ENCODE results near the gene MAGEA10. TPM values are rescaled to one million over a fixed set of nuclear protein-coding genes. Genes with fewer than 3 reads are reported as not detected.
"Not testable (repeated sequence)": the region's sequence is repeated elsewhere in the genome, so short reads cannot be mapped to it uniquely, and the experiment has no call there.

The MAGEA10 gene
- total and polyA plus RNA-seq, 2 of the 8 experiments (the other 6 are each of a cell fraction or from before 2014, with no cell fraction given) = not detected

- WGBS, 2 experiments (ENCODE audit: extremely low coverage in 1 of 2, insufficient coverage in 1 of 2, insufficient read length in 1 of 2, insufficient replicate concordance in 2 of 2, low coverage in 1 of 2, low lambda C conversion rate in 2 of 2, missing lambda C conversion rate in 1 of 2) = no CpG with 5 or more reads among the region's 4 CpGs
- FAIRE-seq = not testable (repeated sequence)
These were observed 35.5 kb upstream of the MAGEA10 start for GRCh38 chrX:152173923-152174322.

More at GRCh38 chrX:152173923-152174322, 35.5 kb upstream of the MAGEA10 start:
- H3K4me3 ChIP-seq (ENCODE audit: extremely low read depth in 1 of 4, insufficient read depth in 2 of 4, low read depth in 3 of 4, low read length in 4 of 4); H2BK5ac ChIP-seq (ENCODE audit: low read depth, low read length); H3K9me3 ChIP-seq (ENCODE audit: insufficient read depth in 2 of 2, low read depth in 1 of 2, low read length in 1 of 2); H3K4me2 ChIP-seq (ENCODE audit: insufficient read depth in 1 of 2, low read depth in 2 of 2, low read length in 2 of 2); H3K4ac ChIP-seq (replicated peaks; ENCODE audit: insufficient read length, low read depth, low read length); CTCF ChIA-PET (ENCODE audit: partially characterized antibody); H2BK20ac ChIP-seq (ENCODE audit: low read length); H3K9ac ChIP-seq (replicated peaks in 1 of 4; ENCODE audit: extremely low read depth in 1 of 4, low read depth in 3 of 4, low read length in 3 of 4); H3K18ac ChIP-seq (ENCODE audit: extremely low read depth, low read length); H2AFZ ChIP-seq (ENCODE audit: low read length); H3K79me2 ChIP-seq (ENCODE audit: control insufficient read depth in 1 of 2, insufficient read depth in 2 of 2, low read length in 2 of 2); H4K20me1 ChIP-seq (replicated peaks in 1 of 2; ENCODE audit: control insufficient read depth in 1 of 2, insufficient read depth in 2 of 2, low read length in 2 of 2); DNase-seq (ENCODE audit: low read depth in 1 of 2, low spot score in 2 of 2); H2BK15ac ChIP-seq (ENCODE audit: low read length); H3K23me2 ChIP-seq (ENCODE audit: low read depth, low read length); H3K27ac ChIP-seq (ENCODE audit: low read depth, low read length); H3K14ac ChIP-seq (ENCODE audit: insufficient read length); H4K91ac ChIP-seq (replicated peaks; ENCODE audit: insufficient read length, low read length); H2BK12ac ChIP-seq (ENCODE audit: low read depth, low read length); H3K36me3 ChIP-seq (ENCODE audit: control insufficient read depth in 2 of 4, insufficient read depth in 4 of 4, low read length in 3 of 4); H4K8ac ChIP-seq (ENCODE audit: extremely low read depth, insufficient read depth, low read length); POLR2A ChIA-PET (ENCODE audit: partially characterized antibody); H3K23ac ChIP-seq (ENCODE audit: insufficient read length); H3K4me1 ChIP-seq (replicated peaks in 1 of 4; ENCODE audit: control insufficient read depth in 3 of 4, insufficient read depth in 4 of 4, low read length in 3 of 4); H3K27me3 ChIP-seq (replicated peaks in 1 of 4; ENCODE audit: control insufficient read depth in 3 of 4, extremely low read depth in 1 of 4, insufficient read depth in 3 of 4, low read length in 3 of 4); H2BK120ac ChIP-seq (replicated peaks; ENCODE audit: low read depth, low read length); H2AK5ac ChIP-seq (ENCODE audit: low read depth, low read length); H3K79me1 ChIP-seq (ENCODE audit: low read depth, low read length); H4K5ac ChIP-seq (ENCODE audit: insufficient read length, low read depth, low read length); H3K56ac ChIP-seq (replicated peaks; ENCODE audit: insufficient read length, low read depth, low read length): not testable (repeated sequence)

Data from H1 (cell line).